ENCODE data around the gene PLEKHA8. TPM values are rescaled to one million over a fixed set of nuclear protein-coding genes. Genes with fewer than 3 reads are reported as not detected.
A peak's percentile ranks its signal among the peaks of the same experiment; 100 is the strongest.

PLEKHA8 gene
- total RNA-seq, 1 donor from 2014 or later: 43.8 TPM

DNA sequence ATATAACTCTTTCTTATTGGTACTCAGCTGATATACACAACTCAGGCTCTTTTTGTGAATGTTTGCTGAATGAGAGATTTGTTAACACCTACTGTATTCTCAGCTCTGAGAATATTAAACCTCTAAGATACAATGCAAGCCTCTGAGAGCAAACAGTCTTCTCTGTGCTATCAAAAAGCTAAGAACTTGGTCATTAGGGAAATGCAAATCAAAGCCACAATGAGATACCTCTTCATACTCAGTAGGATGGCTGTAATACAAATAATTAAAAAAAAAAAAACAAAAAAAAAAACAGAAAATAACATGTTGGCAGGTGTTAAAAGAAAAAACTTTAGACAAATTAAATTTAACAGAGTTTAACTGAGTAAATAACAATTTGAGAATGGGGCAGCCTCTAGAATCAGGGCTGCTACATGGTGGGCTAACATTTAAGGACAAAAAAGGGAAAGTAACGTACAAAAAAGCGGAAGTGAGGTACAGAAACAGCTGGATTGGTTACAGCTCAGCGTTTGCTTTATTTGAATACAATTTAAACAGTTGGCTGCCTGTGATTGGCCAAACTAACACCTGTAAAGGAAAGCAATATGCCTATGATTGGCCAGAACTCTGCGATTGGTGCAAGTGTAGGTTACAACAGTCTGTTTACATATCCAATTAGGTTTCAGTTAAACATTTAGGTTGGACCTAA, 91.8 kb downstream of the PLEKHA8 start:
- TF ChIP-seq, protein P1, sequence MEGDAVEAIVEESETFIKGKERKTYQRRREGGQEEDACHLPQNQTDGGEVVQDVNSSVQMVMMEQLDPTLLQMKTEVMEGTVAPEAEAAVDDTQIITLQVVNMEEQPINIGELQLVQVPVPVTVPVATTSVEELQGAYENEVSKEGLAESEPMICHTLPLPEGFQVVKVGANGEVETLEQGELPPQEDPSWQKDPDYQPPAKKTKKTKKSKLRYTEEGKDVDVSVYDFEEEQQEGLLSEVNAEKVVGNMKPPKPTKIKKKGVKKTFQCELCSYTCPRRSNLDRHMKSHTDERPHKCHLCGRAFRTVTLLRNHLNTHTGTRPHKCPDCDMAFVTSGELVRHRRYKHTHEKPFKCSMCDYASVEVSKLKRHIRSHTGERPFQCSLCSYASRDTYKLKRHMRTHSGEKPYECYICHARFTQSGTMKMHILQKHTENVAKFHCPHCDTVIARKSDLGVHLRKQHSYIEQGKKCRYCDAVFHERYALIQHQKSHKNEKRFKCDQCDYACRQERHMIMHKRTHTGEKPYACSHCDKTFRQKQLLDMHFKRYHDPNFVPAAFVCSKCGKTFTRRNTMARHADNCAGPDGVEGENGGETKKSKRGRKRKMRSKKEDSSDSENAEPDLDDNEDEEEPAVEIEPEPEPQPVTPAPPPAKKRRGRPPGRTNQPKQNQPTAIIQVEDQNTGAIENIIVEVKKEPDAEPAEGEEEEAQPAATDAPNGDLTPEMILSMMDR (IDR thresholded peaks at IDR 0.05; ENCODE audit: unreplicated experiment): no peak
- Mint-ChIP-seq H3K36me3 (ENCODE audit: low read depth, unreplicated experiment) (no peaks in the 10 kb centered on the region), H3K27ac (ENCODE audit: unreplicated experiment) (no peak overlapping the region), H3K4me1 (ENCODE audit: unreplicated experiment) (peaks cover 12% of the 10 kb centered on the region), H3K9me3 (ENCODE audit: unreplicated experiment) (no peaks in the 10 kb centered on the region), H3K27me3 (ENCODE audit: unreplicated experiment) (no peaks in the 10 kb centered on the region), H3K4me3 (ENCODE audit: unreplicated experiment) (no peak overlapping the region)
- no peak for DNase-seq (ENCODE audit: low spot score)

GRCh38 chr7:30133736-30134610, 105.8 kb downstream of the PLEKHA8 start:
- H3K4me3 Mint-ChIP-seq (ENCODE audit: unreplicated experiment): peak overlapping the region; percentile 94
- H3K27ac Mint-ChIP-seq (ENCODE audit: unreplicated experiment): peak overlapping the region; percentile 37
- peaks cover 10% of the 10 kb centered on the region for H3K4me1 Mint-ChIP-seq (ENCODE audit: unreplicated experiment)
- TF ChIP-seq, protein P1 (IDR thresholded peaks at IDR 0.05; ENCODE audit: unreplicated experiment): no peak
- peaks cover 4% of the 10 kb centered on the region for H3K36me3 Mint-ChIP-seq (ENCODE audit: low read depth, unreplicated experiment)
- no peak for DNase-seq (ENCODE audit: low spot score)
- H3K9me3 Mint-ChIP-seq (ENCODE audit: unreplicated experiment): no peaks in the 10 kb centered on the region
- H3K27me3 Mint-ChIP-seq (ENCODE audit: unreplicated experiment): peaks cover 8% of the 10 kb centered on the region

DNA sequence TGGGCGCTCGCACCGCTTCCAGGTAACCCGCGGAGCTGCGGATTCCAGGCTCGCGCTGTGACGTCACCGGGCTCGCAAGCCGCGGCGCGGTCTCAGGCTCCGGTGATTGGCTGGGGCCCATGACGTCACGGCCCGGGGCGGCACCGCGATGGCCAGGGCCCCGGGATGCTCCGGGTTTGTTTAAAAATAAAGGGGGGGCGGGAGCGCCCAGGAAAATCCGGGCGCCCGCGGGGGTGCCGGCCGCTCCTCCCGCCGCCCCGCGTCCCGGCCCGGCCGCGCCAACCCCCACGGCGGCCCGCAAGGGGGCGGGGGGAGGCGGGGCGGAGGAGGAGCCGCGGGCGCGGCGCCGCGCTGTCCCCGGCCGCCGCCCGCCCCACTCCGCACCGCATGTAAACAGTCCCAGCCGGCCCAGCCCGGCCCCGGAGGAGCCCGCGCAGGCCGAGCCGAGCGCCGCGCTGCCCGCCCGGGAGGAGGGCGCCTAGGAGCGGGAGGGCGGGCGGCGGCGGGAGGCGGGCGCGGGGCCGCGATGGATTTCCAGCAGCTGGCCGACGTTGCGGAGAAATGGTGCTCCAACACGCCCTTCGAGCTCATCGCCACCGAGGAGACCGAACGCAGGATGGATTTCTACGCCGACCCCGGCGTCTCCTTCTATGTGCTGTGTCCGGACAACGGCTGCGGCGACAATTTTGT, 106.5 kb downstream of the PLEKHA8 start, which contains the start of gene MTURN:
Gene MTURN, plus strand, starts transcription at position 376 of the 690 bp plus-strand sequence. Its CDS starts 151 bp downstream, at position 527.
- Mint-ChIP-seq H3K9me3 (ENCODE audit: unreplicated experiment) (no peaks in the 10 kb centered on the region), H3K27ac (ENCODE audit: unreplicated experiment) (peak within 1 kb of the TSS; percentile 37), H3K36me3 (ENCODE audit: low read depth, unreplicated experiment) (no peaks in the 10 kb centered on the region), H3K4me3 (ENCODE audit: unreplicated experiment) (peak within 1 kb of the TSS; percentile 94), H3K27me3 (ENCODE audit: unreplicated experiment) (peaks cover 8% of the 10 kb centered on the region), H3K4me1 (ENCODE audit: unreplicated experiment) (peaks cover 8% of the 10 kb centered on the region)
- TF ChIP-seq, protein P1 (IDR thresholded peaks at IDR 0.05; ENCODE audit: unreplicated experiment): no peak
- peak; percentile 78 for DNase-seq (ENCODE audit: low spot score)

DNA sequence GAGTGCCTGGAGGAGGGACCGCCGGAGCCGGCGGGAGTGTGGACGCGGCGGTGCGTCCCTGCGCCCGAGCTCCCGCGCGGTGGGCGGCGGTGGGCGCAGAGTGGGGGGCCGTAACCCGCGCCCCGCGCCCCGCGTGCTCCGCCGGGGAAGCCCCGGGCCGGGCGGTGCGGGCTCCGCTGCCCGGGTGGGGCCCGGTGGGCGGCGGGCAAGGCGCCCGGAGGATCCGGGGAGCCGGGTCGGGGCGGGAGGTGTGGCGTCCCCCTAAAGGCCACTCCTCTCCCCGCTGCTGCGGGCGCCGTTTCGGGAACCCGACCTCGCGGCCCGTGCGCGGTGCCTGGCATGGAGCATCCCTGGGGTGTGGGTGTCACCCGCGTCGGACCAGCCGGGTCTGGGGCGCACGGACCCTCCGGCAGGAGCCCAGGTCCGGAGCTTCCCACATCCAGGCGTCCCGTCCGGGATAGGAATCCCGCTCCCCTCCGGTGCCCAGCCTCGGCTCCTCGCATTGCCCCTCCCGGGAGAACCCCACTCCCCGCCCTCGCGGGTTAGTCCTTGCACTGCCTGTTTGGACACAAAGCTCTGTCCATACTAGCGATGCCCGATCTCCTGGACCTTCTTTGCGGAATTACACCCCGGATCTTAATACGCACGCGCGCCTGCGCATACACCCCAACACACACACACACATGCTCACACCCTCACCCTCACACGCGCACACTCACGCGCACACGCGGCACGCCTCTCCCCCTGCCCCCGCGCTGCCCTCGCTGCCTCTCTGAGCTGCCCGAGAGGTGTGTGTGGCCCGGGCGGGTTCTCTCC, 107.3 kb downstream of the PLEKHA8 start:
- TF ChIP-seq, protein P1 (IDR thresholded peaks at IDR 0.05; ENCODE audit: unreplicated experiment): no peak
- H3K4me3 Mint-ChIP-seq (ENCODE audit: unreplicated experiment): peak overlapping the region; percentile 93
- no peak overlapping the region for H3K27ac Mint-ChIP-seq (ENCODE audit: unreplicated experiment)
- no peaks in the 10 kb centered on the region for H3K36me3 Mint-ChIP-seq (ENCODE audit: low read depth, unreplicated experiment)
- peaks cover 8% of the 10 kb centered on the region for H3K27me3 Mint-ChIP-seq (ENCODE audit: unreplicated experiment)
- no peaks in the 10 kb centered on the region for H3K9me3 Mint-ChIP-seq (ENCODE audit: unreplicated experiment)
- H3K4me1 Mint-ChIP-seq (ENCODE audit: unreplicated experiment): peaks cover 10% of the 10 kb centered on the region
- peak; percentile 37 for DNase-seq (ENCODE audit: low spot score)
